ENCODE measurements around the gene ISCA1.

GRCh38 chr9:86230858-86231257 is 51.5 kb downstream of the ISCA1 start:
- TF ChIP-seq POLR2AphosphoS5 (IDR thresholded peaks at IDR 0.05; ENCODE audit: low read depth) (no peak), CTCF (IDR thresholded peaks at IDR 0.05; ENCODE audit: insufficient read depth, low read length) (no peak), REST (IDR thresholded peaks at IDR 0.05; ENCODE audit: insufficient replicate concordance, low read depth) (no peak), GABPA (IDR thresholded peaks at IDR 0.05; ENCODE audit: low read depth) (no peak), SPI1 (IDR thresholded peaks at IDR 0.05; ENCODE audit: borderline replicate concordance, low read depth) (no peak)
